HepG2 (cell line): ENCODE results near the gene COL13A1. TPM values are rescaled to one million over a fixed set of nuclear protein-coding genes. Genes with fewer than 3 reads are reported as not detected.
A peak's percentile ranks its signal among the peaks of the same experiment; 100 is the strongest.

Source experiments
- ATAC-seq: fragments of 200-7000 bp; cut with Tn5 transposase; 3 replicates; pipeline ENCODE4 v1.9.1; 2020; ENCODE audit warnings: mild to moderate bottlenecking, moderate library complexity
- BruUV-seq: library from RNA; stranded (reverse); fragments of 400-500 nt; replicated peaks from 2 replicates; lab custom pipeline; 2021; lab: Mats Ljungman, UMichigan
- CTCF ChIA-PET: fragments of 300-600 bp; formaldehyde crosslinking; extraction: SDS; loops from one replicate; lab custom pipeline; 2021; ENCODE audit warnings: low total read pairs, inconsistent platforms, low intra/inter-chr PET ratio; lab: Yijun Ruan, JAX
- POLR2A ChIA-PET: fragments of 350-600 bp; sonication (Branson Sonifier 250); formaldehyde crosslinking; loops from one replicate; lab custom pipeline; 2020; ENCODE audit warnings: antibody characterized with exemption, inconsistent platforms; lab: Yijun Ruan, JAX
- DNase-seq: peaks from one replicate; pipeline ENCODE4 v3.0.0-alpha.2; 2015; ENCODE audit warnings: low spot score
- FAIRE-seq: peaks from 3 replicates; lab custom pipeline; 2011; peaks lifted over from hg19 to GRCh38; lab: Jason Lieb, UNC
- H2AFZ ChIP-seq: one replicate; pipeline ENCODE4 v1.6.1; 2011; ENCODE audit warnings: low read length, inconsistent platforms
- H3K27ac ChIP-seq: fragments of 300-600 bp; 3 replicates; pipeline ENCODE4 v1.8.0; 2011; ENCODE audit warnings: mixed run types, mild to moderate bottlenecking, mixed read lengths, low read length, inconsistent platforms; ENCODE audit not compliant: insufficient read depth; ENCODE audit errors: extremely low read length
- H3K27me3 ChIP-seq, 2 experiments: fragments of 200-600 bp in 1 of 2; 2 replicates in 1 of 2; 3 replicates in 1 of 2; pipeline versions ENCODE4 v1.6.0 to v1.8.0; 2011; ENCODE audit warnings: low read length in 2 of 2, mild to moderate bottlenecking in 2 of 2, moderate library complexity in 2 of 2, inconsistent platforms in 1 of 2; ENCODE audit not compliant: insufficient read depth in 2 of 2, control insufficient read depth in 1 of 2
- H3K36me3 ChIP-seq, 2 experiments: fragments of 200-600 bp in 1 of 2; replicated peaks in 1 of 2; 2 replicates in 1 of 2; 3 replicates in 1 of 2; pipeline versions ENCODE4 v1.5.1 to v1.8.0; 2011; ENCODE audit warnings: low read length in 2 of 2, inconsistent platforms in 1 of 2; ENCODE audit not compliant: insufficient read depth in 2 of 2, control insufficient read depth in 1 of 2
- H3K4me1 ChIP-seq: 2 replicates; pipeline ENCODE4 v1.5.1; 2012; ENCODE audit warnings: low read length, inconsistent platforms; ENCODE audit not compliant: insufficient read depth
- H3K4me2 ChIP-seq: 2 replicates; pipeline ENCODE4 v1.6.0; 2011; ENCODE audit warnings: low read depth, low read length, inconsistent platforms
- H3K4me3 ChIP-seq, 3 experiments: fragments of 200-600 bp in 1 of 3; sonication (generic), shearing (Covaris generic) in 1 of 3; replicated peaks in 1 of 3; 2 replicates each; pipeline ENCODE4 v1.5.1; 2011 to 2016; ENCODE audit warnings: low read length in 3 of 3, inconsistent platforms in 2 of 3, low read depth in 2 of 3, mild to moderate bottlenecking in 2 of 3, control low read depth in 1 of 3, mixed read lengths in 1 of 3; ENCODE audit not compliant: insufficient read depth in 1 of 3
- H3K79me2 ChIP-seq: one replicate; pipeline ENCODE4 v1.6.1; 2011; ENCODE audit warnings: low read length, inconsistent platforms; ENCODE audit not compliant: insufficient read depth
- H3K9ac ChIP-seq: 2 replicates; pipeline ENCODE4 v1.6.0; 2011; ENCODE audit warnings: mild to moderate bottlenecking, low read depth, low read length, inconsistent platforms; ENCODE audit not compliant: insufficient read depth
- H3K9me3 ChIP-seq: 2 replicates; pipeline ENCODE4 v1.5.1; 2012; ENCODE audit warnings: mild to moderate bottlenecking, low read length
- H4K20me1 ChIP-seq: 2 replicates; pipeline ENCODE4 v1.6.0; 2011; ENCODE audit warnings: inconsistent platforms, mild to moderate bottlenecking, low read length, moderate library complexity; ENCODE audit not compliant: insufficient read depth
- CTCF ChIP-seq: sonication (generic); formaldehyde crosslinking; IDR thresholded peaks from 2 replicates; pipeline ENCODE4 v1.5.0; 2020; ENCODE audit warnings: mild to moderate bottlenecking, missing genetic modification reagents, moderate library complexity
- FOXO4 ChIP-seq: sonication (generic); formaldehyde crosslinking; conservative IDR thresholded peaks from 2 replicates; pipeline ENCODE4 v1.8.1; 2023; ENCODE audit warnings: missing genetic modification reagents
- ZBTB49 ChIP-seq: sonication (generic); formaldehyde crosslinking; IDR thresholded peaks from 2 replicates; pipeline ENCODE4 v1.4.0; 2020; ENCODE audit warnings: missing genetic modification reagents, borderline replicate concordance
- WGBS: methylation state at CpG from one replicate; pipeline ENCODE4 v1.1.6; 2017; ENCODE audit warnings: low lambda C conversion rate; 5-methylcytosine and 5-hydroxymethylcytosine counted together
- in situ Hi-C: cut with HindIII; loops from 2 replicates; pipeline ENCODE4 v1.10.0; 2017; ENCODE audit warnings: low pct_unique_long_range_greater_than_20kb; ENCODE audit not compliant: extremely low pct_ligation_motif_present
- intact Hi-C: fragments of 100-400 bp; cut with micrococcal nuclease; formaldehyde crosslinking; loops from one replicate; pipeline ENCODE4 v1.10.0; 2022; ENCODE audit not compliant: unreplicated experiment
- polyA plus RNA-seq, 8 experiments: library from polyadenylated mRNA; depleted of rRNA in 3 of 8; stranded (reverse) in 7 of 8; unstranded in 1 of 8; fragments of >200 nt; fragmentation: Illumina TruSeq in 4 of 8; extraction: Trizol in 4 of 8; gene quantifications; 2 replicates each; pipeline versions ENCODE4 v1.2.1 to v1.2.3, GENCODE V29; 2011 to 2016; ENCODE audit warnings: low read depth in 4 of 8, missing spikeins in 1 of 8, mixed read lengths in 1 of 8; ENCODE audit not compliant: insufficient read depth in 1 of 8
- total RNA-seq, 5 experiments: library from RNA; depleted of rRNA; stranded (reverse); fragments of >200 nt; fragmentation: Illumina TruSeq; extraction: Trizol; gene quantifications; 2 replicates each; pipeline ENCODE4 v1.2.3, GENCODE V29; 2016; ENCODE audit warnings: low read depth in 1 of 5

COL13A1 gene
- total and polyA plus RNA-seq, 2 of the 13 experiments (the other 11 are each of a cell fraction or from before 2014, with no cell fraction given) = 0.07 TPM; not detected in 1

GRCh38 chr10:69918036-69918435, 116.3 kb downstream of the COL13A1 start:
- CTCF ChIA-PET = no interaction called here
- Histone ChIP-seq H2AFZ (no peak overlapping the region), H3K27ac (no peak overlapping the region), H3K4me2 (no peak overlapping the region), H3K27me3 (peaks cover 10 to 38% of the 10 kb centered on the region in 2 experiments; a peak in 3 of 5 replicates), H3K79me2 (no peaks in the 10 kb centered on the region), H3K36me3 (no peaks in the 10 kb centered on the region), H3K9ac (no peak overlapping the region), H3K9me3 (no peaks in the 10 kb centered on the region)
- no TSS peak for BruUV-seq
- in situ Hi-C loops = no loop called here
- TF ChIP-seq CTCF (CRISPR knock-in tag) (0 out of 2 replicates have a peak, but pooled peaks have one; percentile 19), FOXO4 (CRISPR knock-in tag) (no peak), ZBTB49 (CRISPR knock-in tag) (no peak)
- TF ChIP-seq, all 625 proteins: peak for 1
- H3K4me3 ChIP-seq = no peak overlapping the region
- POLR2A ChIA-PET = no interaction called here
- FAIRE-seq (no peak), DNase-seq (no peak), ATAC-seq (no peak)
- intact Hi-C loops = loop anchor here (10.0 kb wide), 2 partner anchors 173 to 273 kb away; no protein-coding TSS in a partner anchor
- no peaks in the 10 kb centered on the region for H4K20me1 ChIP-seq
- H3K4me1 ChIP-seq = no peaks in the 10 kb centered on the region
- WGBS = 2% methylated on average over 11 of the region's 12 CpGs
